Breast epithelium (tissue), 4 donors: Measurements from ENCODE around the gene LDLRAD4. TPM values are rescaled to one million over a fixed set of nuclear protein-coding genes. Genes with fewer than 3 reads are reported as not detected.

Experiments used
- DNase-seq, 2 donors: peaks; one replicate each; pipeline ENCODE4 v3.0.0-alpha.2; 2019; ENCODE audit warnings: low spot score in 2 of 2
- H3K27ac ChIP-seq, 2 donors: fragments of 200-600 bp; sonication (generic) in 1 of 2; one replicate each; pipeline ENCODE4 v1.5.1; 2016 to 2019; ENCODE audit warnings: mild to moderate bottlenecking in 1 of 2
- H3K27me3 ChIP-seq, 2 donors: fragments of 200-600 bp; sonication (generic) in 1 of 2; one replicate each; pipeline versions ENCODE4 v1.5.1 to v1.6.0; 2017 to 2019; ENCODE audit warnings: control low read depth in 1 of 2, mild to moderate bottlenecking in 1 of 2
- H3K36me3 ChIP-seq: fragments of 200-600 bp; one replicate; pipeline ENCODE4 v1.5.1; 2019
- H3K4me1 ChIP-seq, 2 donors: fragments of 200-600 bp; sonication (generic); one replicate each; pipeline ENCODE4 v1.5.1; 2016 to 2019; ENCODE audit warnings: control low read depth in 1 of 2
- H3K4me3 ChIP-seq, 3 donors: fragments of 200-600 bp; sonication (generic); 1 replicate in 2 of 3; 2 replicates in 1 of 3; pipeline ENCODE4 v1.5.1; 2016 to 2019; ENCODE audit warnings: mild to moderate bottlenecking in 3 of 3, moderate library complexity in 2 of 3
- H3K9me3 ChIP-seq, 2 donors: fragments of 200-600 bp; sonication (generic) in 1 of 2; one replicate each; pipeline ENCODE4 v1.5.1; 2016 to 2019; ENCODE audit warnings: control low read depth in 1 of 2
- CTCF ChIP-seq, 3 donors: fragments of 450-650 bp; IDR thresholded peaks; one replicate each; pipeline ENCODE4 v1.5.1; 2016 to 2017; ENCODE audit warnings: antibody characterized with exemption in 3 of 3, mild to moderate bottlenecking in 3 of 3, moderate library complexity in 3 of 3
- POLR2A ChIP-seq: fragments of 450-650 bp; IDR thresholded peaks from one replicate; pipeline ENCODE4 v1.6.1; 2016; ENCODE audit warnings: antibody characterized with exemption, mild to moderate bottlenecking, moderate library complexity
- POLR2AphosphoS5 ChIP-seq, 3 donors: sonication (generic); formaldehyde crosslinking; IDR thresholded peaks; one replicate each; pipeline ENCODE4 v1.6.1; 2017; ENCODE audit warnings: antibody characterized with exemption in 3 of 3
- intact Hi-C: fragments of 100-400 bp; cut with DNase I; formaldehyde crosslinking; loops from one replicate; pipeline ENCODE4 v1.15.1; 2023; ENCODE audit warnings: low total_unique reads
- total RNA-seq, 3 donors: library from RNA; depleted of rRNA; stranded (reverse); fragments of >200 nt; gene quantifications; one replicate each; pipeline ENCODE4 v1.1.0, GENCODE V29; 2016

The LDLRAD4 gene
- total RNA-seq, 3 donors from 2014 or later: 28.5 to 94.3 (median 42.9) TPM

DNA sequence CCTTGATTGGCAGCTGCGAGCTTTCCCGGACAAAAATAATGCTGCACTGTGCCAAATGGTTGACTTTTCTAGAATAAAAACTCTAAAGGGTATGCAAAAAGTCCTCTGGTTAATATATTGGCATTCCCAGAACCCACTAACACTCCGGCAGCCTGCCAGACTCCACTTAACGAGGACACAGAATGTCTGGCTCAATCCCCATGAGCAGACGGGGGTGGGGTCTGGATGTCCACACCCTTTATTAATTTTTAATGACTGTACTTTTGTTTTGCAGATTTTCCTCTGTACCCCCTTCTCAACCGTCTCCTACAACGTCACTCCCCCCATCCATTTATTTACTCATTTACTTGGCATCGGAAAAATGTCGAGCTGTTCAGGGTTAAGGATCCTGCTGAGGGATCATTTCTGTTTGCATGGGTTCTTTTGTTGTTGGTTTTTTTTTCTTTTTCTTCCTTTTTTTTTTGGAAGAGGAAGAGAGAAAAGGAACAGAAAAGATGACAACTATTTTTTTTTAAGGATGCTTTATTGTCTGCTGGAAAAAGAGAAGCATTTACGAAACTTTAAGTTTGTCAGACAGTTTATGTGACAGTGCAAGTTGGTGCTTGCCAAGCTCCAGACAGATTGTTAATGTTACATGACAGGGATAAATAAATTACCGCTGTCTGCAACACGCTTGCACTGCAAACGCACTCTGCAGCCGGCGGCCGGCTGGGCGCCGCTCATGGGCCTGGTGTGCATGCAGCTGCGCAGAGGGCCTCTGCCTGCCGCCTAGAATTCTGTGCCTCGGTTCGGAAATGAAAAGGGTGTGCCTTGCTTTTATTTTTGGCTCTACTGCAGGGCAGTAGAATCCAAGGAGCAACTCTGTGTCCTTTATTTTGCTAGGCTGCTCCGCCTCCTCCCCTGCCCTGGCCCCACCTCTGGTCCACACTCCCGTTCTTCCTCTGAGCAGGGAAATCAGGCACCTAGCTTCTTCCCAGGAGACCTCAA lies 3.6 kb downstream of the LDLRAD4 start:
- intact Hi-C loops: no loop called here
- DNase-seq: no peak
- H3K4me1 ChIP-seq: peaks cover 20 to 31% of the 10 kb centered on the region in 2 donors
- peak overlapping the region; percentile 80 to 91 for H3K27ac ChIP-seq
- H3K36me3 ChIP-seq: no peaks in the 10 kb centered on the region
- TF ChIP-seq POLR2A (no peak), POLR2AphosphoS5 (IDR thresholded peaks at IDR 0.05) (peak in 1 of 3 donors; percentile 26)
- H3K27me3 ChIP-seq: no peaks in the 10 kb centered on the region
- no peaks in the 10 kb centered on the region for H3K9me3 ChIP-seq
- H3K4me3 ChIP-seq: peak overlapping the region; percentile 3 to 42 (median 13)

DNA sequence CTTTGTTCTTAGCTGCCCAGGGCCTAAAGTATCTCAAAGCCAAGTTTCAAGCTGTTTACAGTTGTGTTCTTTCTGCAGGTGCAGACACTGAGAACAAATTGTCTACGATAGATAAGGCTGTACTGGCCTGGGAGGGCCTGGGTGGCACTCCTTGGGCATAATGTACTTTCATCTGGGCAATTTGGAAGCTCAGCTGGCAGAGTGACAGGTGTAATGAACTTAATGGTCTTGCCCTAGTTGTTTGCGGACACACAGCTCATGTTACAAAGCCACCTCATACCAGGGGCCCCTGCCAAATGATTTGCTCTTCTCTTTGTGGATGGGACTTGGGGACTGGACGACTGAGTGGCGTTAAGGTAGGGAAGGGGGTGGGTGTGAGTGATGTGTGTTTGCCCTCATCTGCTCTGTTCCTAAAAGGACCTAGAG lies 4.3 kb downstream of the LDLRAD4 start:
- Histone ChIP-seq H3K27ac (peak overlapping the region; percentile 80 to 91), H3K27me3 (no peaks in the 10 kb centered on the region), H3K9me3 (no peaks in the 10 kb centered on the region), H3K36me3 (no peaks in the 10 kb centered on the region), H3K4me3 (peak overlapping the region; percentile 3 to 42 (median 13)), H3K4me1 (peaks cover 20 to 31% of the 10 kb centered on the region in 2 donors)
- no peak for TF ChIP-seq CTCF (IDR thresholded peaks at IDR 0.05)
- no peak for TF ChIP-seq POLR2AphosphoS5 (IDR thresholded peaks at IDR 0.05)
- no peak for TF ChIP-seq POLR2A
- intact Hi-C loops: no loop called here
- no peak for DNase-seq

GRCh38 chr18:13223311-13224143 lies 5.0 kb downstream of the LDLRAD4 start:
- peak; percentile 70 to 77 for DNase-seq
- no peaks in the 10 kb centered on the region for H3K27me3 ChIP-seq
- intact Hi-C loops: no loop called here
- no peak overlapping the region for H3K4me3 ChIP-seq
- no peaks in the 10 kb centered on the region for H3K9me3 ChIP-seq
- H3K36me3 ChIP-seq: no peaks in the 10 kb centered on the region
- no peak for TF ChIP-seq POLR2AphosphoS5 (IDR thresholded peaks at IDR 0.05)
- TF ChIP-seq CTCF (IDR thresholded peaks at IDR 0.05): no peak
- no peak for TF ChIP-seq POLR2A
- peak overlapping the region; percentile 80 to 91 for H3K27ac ChIP-seq
- H3K4me1 ChIP-seq: peaks cover 20 to 31% of the 10 kb centered on the region in 2 donors

DNA sequence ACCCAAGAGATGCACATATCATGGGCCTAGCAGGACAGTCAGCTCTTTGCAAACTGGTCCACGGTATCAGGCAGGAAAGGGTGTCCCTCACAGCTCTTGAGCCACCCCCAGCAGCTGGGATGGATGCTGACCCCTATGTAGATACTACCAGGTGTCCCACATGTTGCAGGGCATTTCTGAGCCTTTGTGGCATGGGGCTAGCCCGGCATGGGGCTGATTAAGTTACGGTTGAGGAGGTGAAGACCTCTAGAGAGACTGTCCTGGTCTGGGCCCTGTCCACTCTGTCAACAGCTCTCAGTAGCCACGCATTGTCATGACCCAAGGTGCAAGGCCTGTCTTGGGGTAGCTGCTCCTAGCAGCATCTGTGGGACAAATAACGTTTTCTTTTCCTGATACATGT lies 6.7 kb downstream of the LDLRAD4 start:
- peak overlapping the region; percentile 12 to 13 for H3K27ac ChIP-seq
- no peaks in the 10 kb centered on the region for H3K9me3 ChIP-seq
- H3K4me1 ChIP-seq: peaks cover 20 to 31% of the 10 kb centered on the region in 2 donors
- intact Hi-C loops: no loop called here
- TF ChIP-seq POLR2AphosphoS5 (IDR thresholded peaks at IDR 0.05) (no peak), CTCF (IDR thresholded peaks at IDR 0.05) (no peak), POLR2A (no peak)
- no peaks in the 10 kb centered on the region for H3K27me3 ChIP-seq
- DNase-seq: no peak
- no peaks in the 10 kb centered on the region for H3K36me3 ChIP-seq
- H3K4me3 ChIP-seq: no peak overlapping the region

DNA sequence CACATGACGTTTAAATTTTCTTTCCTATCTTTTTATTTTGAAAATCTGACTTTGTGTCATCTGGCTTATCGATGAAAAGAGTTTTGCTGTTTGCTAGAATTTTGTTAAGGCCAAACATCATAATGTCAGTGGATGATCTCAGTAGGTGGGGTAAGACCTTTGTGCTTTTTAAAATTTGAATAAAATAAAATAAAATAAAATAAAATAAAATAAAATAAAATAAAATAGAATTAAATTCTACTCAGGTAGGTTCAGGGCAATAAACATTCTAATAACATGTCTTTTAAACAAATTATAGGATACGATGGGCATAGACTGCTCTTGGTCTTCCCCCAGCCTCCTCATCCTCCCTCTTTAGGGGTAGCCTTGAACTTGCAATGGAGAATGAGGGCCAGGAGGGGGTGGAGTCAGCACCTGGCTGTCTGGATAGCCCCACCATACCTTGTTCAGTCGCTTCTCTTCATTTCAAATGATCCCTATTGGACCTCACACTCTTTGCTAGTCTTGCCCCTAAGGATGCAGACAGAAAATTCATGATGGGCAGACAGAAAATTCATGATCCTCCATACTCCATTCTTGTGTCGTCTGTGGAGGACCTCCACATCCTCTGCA lies 8.1 kb downstream of the LDLRAD4 start:
- TF ChIP-seq CTCF (IDR thresholded peaks at IDR 0.05) (no peak), POLR2AphosphoS5 (IDR thresholded peaks at IDR 0.05) (no peak), POLR2A (no peak)
- H3K36me3 ChIP-seq: no peaks in the 10 kb centered on the region
- no peak overlapping the region for H3K4me3 ChIP-seq
- no peak overlapping the region for H3K27ac ChIP-seq
- H3K4me1 ChIP-seq: peaks cover 18 to 19% of the 10 kb centered on the region in 2 donors
- DNase-seq: no peak
- intact Hi-C loops: no loop called here
- no peaks in the 10 kb centered on the region for H3K27me3 ChIP-seq
- no peaks in the 10 kb centered on the region for H3K9me3 ChIP-seq
